ENCODE results near the gene BUD23. TPM values are rescaled to one million over a fixed set of nuclear protein-coding genes. Genes with fewer than 3 reads are reported as not detected.
A peak's percentile ranks its signal among the peaks of the same experiment; 100 is the strongest.

Gene BUD23
- total RNA-seq, 1 experiment from 2014 or later: 124 TPM

GRCh38 chr7:73737491-73738219 is 54.3 kb downstream of the BUD23 start:
- H3K9me2 ChIP-seq (replicated peaks; ENCODE audit: low read length): no peaks in the 10 kb centered on the region
- H3K27me3 ChIP-seq (ENCODE audit: low read length): no peaks in the 10 kb centered on the region
- no peak overlapping the region for H2AFZ ChIP-seq (ENCODE audit: low read length)
- TSS peak; percentile 42 for BruUV-seq (replicated peaks)
- H3F3A ChIP-seq (ENCODE audit: low read length, unreplicated experiment): no peaks in the 10 kb centered on the region
- H3K9ac ChIP-seq (ENCODE audit: low read length): peak overlapping the region; percentile 91
- peaks cover 21% of the 10 kb centered on the region for H3K79me2 ChIP-seq (ENCODE audit: low read length)
- intact Hi-C loops (cut with micrococcal nuclease): loop anchor here (1.0 to 2.0 kb wide), 3 partner anchors 33 to 118 kb away; partner anchors contain the start of gene CLDN3
- TF ChIP-seq EZH2 (IDR thresholded peaks at IDR 0.05; ENCODE audit: low read length, unreplicated experiment) (no peak), EZH2phosphoT487 (IDR thresholded peaks at IDR 0.05; ENCODE audit: borderline replicate concordance, low read length) (no peak), CTCF (conservative IDR thresholded peaks at IDR 0.05; ENCODE audit: low read depth, low read length) (no peak)
- no peak for ATAC-seq
- peaks cover 29% of the 10 kb centered on the region for H3K4me1 ChIP-seq (ENCODE audit: insufficient read depth, low read length)
- H3K9me3 ChIP-seq (ENCODE audit: low read length): no peaks in the 10 kb centered on the region
- peak overlapping the region; percentile 91 for H3K4me2 ChIP-seq (ENCODE audit: low read length)
- no peak overlapping the region for H3K27ac ChIP-seq (ENCODE audit: low read length)
- ChIA-PET CTCF (interaction anchor here (0.7 kb wide), 1 partner anchor 136 kb away, joined by 3 read pairs; no protein-coding TSS in a partner anchor), POLR2A (ENCODE audit: unreplicated experiment) (interaction anchor here (0.5 to 0.6 kb wide), 3 partner anchors 100 to 216 kb away, joined by 3 to 5 read pairs (median 4); partner anchors contain the start of gene MLXIPL)
- peaks cover 7% of the 10 kb centered on the region; the same call in 1 of the 2 replicates for H3K36me3 ChIP-seq (ENCODE audit: low read depth, low read length)
- no peak for DNase-seq
- H3K4me3 ChIP-seq (ENCODE audit: low read length): peak overlapping the region; percentile 92
- H4K20me1 ChIP-seq (ENCODE audit: low read length): peaks cover 10% of the 10 kb centered on the region; the same call in 1 of the 2 replicates

- ATAC-seq (peak; percentile 19), DNase-seq (peak; percentile 49)
- H3K4me3 ChIP-seq (ENCODE audit: low read length): peak overlapping the region; percentile 92
- no peaks in the 10 kb centered on the region for H3K27me3 ChIP-seq (ENCODE audit: low read length)
- no TSS peak for BruUV-seq (replicated peaks)
- H3K9me3 ChIP-seq (ENCODE audit: low read length): no peaks in the 10 kb centered on the region
- H4K20me1 ChIP-seq (ENCODE audit: low read length): peaks cover 10% of the 10 kb centered on the region; the same call in 1 of the 2 replicates
- peak overlapping the region; percentile 91 for H3K4me2 ChIP-seq (ENCODE audit: low read length)
- H3K27ac ChIP-seq (ENCODE audit: low read length): peak overlapping the region; percentile 57
- peak overlapping the region; percentile 91 for H3K9ac ChIP-seq (ENCODE audit: low read length)
- peaks cover 34% of the 10 kb centered on the region for H3K4me1 ChIP-seq (ENCODE audit: insufficient read depth, low read length)
- no peaks in the 10 kb centered on the region for H3F3A ChIP-seq (ENCODE audit: low read length, unreplicated experiment)
- ChIA-PET CTCF (interaction anchor here (0.6 to 0.7 kb wide), 4 partner anchors 47 to 205 kb away, joined by 3 to 7 read pairs (median 4); partner anchors contain the start of gene VPS37D), POLR2A (ENCODE audit: unreplicated experiment) (interaction anchor here (0.5 to 1.5 kb wide), 12 partner anchors 17 to 217 kb away, joined by 3 to 12 read pairs (median 4); partner anchors contain the start of genes CLDN3 and MLXIPL)
- H3K36me3 ChIP-seq (ENCODE audit: low read depth, low read length): peaks cover 7% of the 10 kb centered on the region; the same call in 1 of the 2 replicates
- intact Hi-C loops (cut with micrococcal nuclease): loop anchor here (1.0 to 2.0 kb wide), 3 partner anchors 33 to 117 kb away; partner anchors contain the start of gene CLDN3
- H3K9me2 ChIP-seq (replicated peaks; ENCODE audit: low read length): no peaks in the 10 kb centered on the region
- H2AFZ ChIP-seq (ENCODE audit: low read length): peak overlapping the region; percentile 36
- TF ChIP-seq EZH2phosphoT487 (IDR thresholded peaks at IDR 0.05; ENCODE audit: borderline replicate concordance, low read length) (no peak), CTCF (conservative IDR thresholded peaks at IDR 0.05; ENCODE audit: low read depth, low read length) (no peak), EZH2 (IDR thresholded peaks at IDR 0.05; ENCODE audit: low read length, unreplicated experiment) (no peak)
- peaks cover 21% of the 10 kb centered on the region for H3K79me2 ChIP-seq (ENCODE audit: low read length)
Observed at GRCh38 chr7:73738220-73738611, 54.8 kb downstream of the BUD23 start.

Data from PC-3 (cell line).